Heart right ventricle (tissue), 16 donors: Measurements from ENCODE around the gene HIVEP3. TPM values are rescaled to one million over a fixed set of nuclear protein-coding genes. Genes with fewer than 3 reads are reported as not detected.

Experiments
- ATAC-seq, 8 donors: fragments of 200-7000 bp; cut with Tn5 transposase; one replicate each; pipeline ENCODE4 v1.9.1; 2020; ENCODE audit warnings: mild to moderate bottlenecking in 8 of 8, moderate library complexity in 8 of 8, moderate number of reproducible peaks in 1 of 8
- DNase-seq, 2 donors: peaks; one replicate each; pipeline ENCODE4 v3.0.0-alpha.2; 2020
- H3K27ac ChIP-seq, 10 donors: fragments of 200-600 bp; sonication (generic) in 2 of 10; one replicate each; pipeline versions ENCODE4 v1.5.0 to v1.8.0; 2020 to 2022; ENCODE audit warnings: mild to moderate bottlenecking in 3 of 10
- H3K27me3 ChIP-seq, 7 donors: fragments of 200-600 bp; one replicate each; pipeline ENCODE4 v1.8.0; 2021 to 2022; ENCODE audit warnings: mild to moderate bottlenecking in 2 of 7
- H3K36me3 ChIP-seq, 9 donors: fragments of 200-600 bp; sonication (generic) in 1 of 9; one replicate each; pipeline versions ENCODE4 v1.5.0 to v1.8.0; 2020 to 2022; ENCODE audit warnings: mild to moderate bottlenecking in 2 of 9
- H3K4me1 ChIP-seq, 9 donors: fragments of 200-600 bp; sonication (generic) in 1 of 9; one replicate each; pipeline versions ENCODE4 v1.5.0 to v1.8.0; 2020 to 2022; ENCODE audit warnings: mild to moderate bottlenecking in 4 of 9
- H3K4me3 ChIP-seq, 10 donors: fragments of 200-600 bp; sonication (generic) in 2 of 10; one replicate each; pipeline versions ENCODE4 v1.5.0 to v1.8.0; 2020 to 2022; ENCODE audit warnings: mild to moderate bottlenecking in 7 of 10, moderate library complexity in 2 of 10
- H3K9me3 ChIP-seq, 11 donors: fragments of 200-600 bp in 10 of 11; sonication (generic) in 2 of 11; one replicate each; pipeline versions ENCODE4 v1.5.0 to v1.8.0; 2013 to 2022; ENCODE audit warnings: mild to moderate bottlenecking in 2 of 11, control low read depth in 1 of 11, moderate library complexity in 1 of 11
- WGBS, 2 donors: extraction: QIAGEN DNeasy Blood & Tissue Kit; methylation state at CpG; one replicate each; pipeline ENCODE4 v1.1.7; 2013; ENCODE audit warnings: inconsistent platforms in 1 of 2; 5-methylcytosine and 5-hydroxymethylcytosine counted together
- intact Hi-C, 10 donors: fragments of 100-400 bp; cut with DNase I; formaldehyde crosslinking; loops; one replicate each; pipeline versions ENCODE4 v1.11.1 to v1.14.2; 2022
- polyA plus RNA-seq, 2 donors: library from polyadenylated mRNA; stranded (reverse); fragments of 200-250 nt; gene quantifications; one replicate each; pipeline ENCODE4 v1.2.3, GENCODE V29; 2013
- total RNA-seq, 10 donors: library from RNA; stranded (reverse); fragmentation: NEBNext Ultra II Directional in 3 of 10; extraction: Animal tissue kit (Norgen Biotek cat#: 25700) in 3 of 10; gene quantifications; one replicate each; pipeline versions ENCODE4 v1.2.1 to v1.2.4, GENCODE V29; 2021 to 2023
- TF ChIP-seq, protein P1 (sequence below), 9 donors: fragments of 200-600 bp; sonication (generic) in 2 of 9; IDR thresholded peaks; one replicate each; pipeline versions ENCODE4 v1.5.0 to v1.8.0; 2021 to 2022; ENCODE audit warnings: antibody characterized with exemption in 9 of 9, mild to moderate bottlenecking in 5 of 9, moderate library complexity in 1 of 9
- donor health status: Arrhythmogenic right ventricular cardiomyopathy.
- donor health status: ischemic (EF 13 %, LVEDD 7.1; RV severe dilation, severe dysfunction).
- donor health status: healthy with polysubstance abuse.
- donor health status: DM: no; HTN: yes; CAD: no.
- donor health status: DM: no; HTN: no; CAD: no.
- donor health status: ischemic (EF 25% LVEDD 6.9; RV normal size, moderate dysfunction).
- donor health status: ischemic (EF 25% LVEDD 5.7; RV mildly dilated, moderate dysfunction).
- donor health status: healthy.
- donor health status: DM: yes; HTN: yes; CAD: no.
- donor health status: Ischemic cardiomyopathy.
- donor health status: ischemic (EF 35%, LVEDD 5.7; RV mildly dilated, moderate dysfunction).
- donor health status: nonischemic (EF 11% LVEDD 7.7; RV severe dilation, severe dysfunction).
- donor health status: DM: yes; HTN: yes; CAD: no.
- donor health status: PGD.
- donor health status: ischemic (EF 29% LVEDD 5.4; RV normal size, mild dysfunction).
- donor health status: nonischemic (EF 23%, LVEDD 6.1; RV moderate dilation, normal function).

HIVEP3 gene
- total and polyA plus RNA-seq, 12 donors = 2.6 to 7.5 (median 5.2) TPM

DNA sequence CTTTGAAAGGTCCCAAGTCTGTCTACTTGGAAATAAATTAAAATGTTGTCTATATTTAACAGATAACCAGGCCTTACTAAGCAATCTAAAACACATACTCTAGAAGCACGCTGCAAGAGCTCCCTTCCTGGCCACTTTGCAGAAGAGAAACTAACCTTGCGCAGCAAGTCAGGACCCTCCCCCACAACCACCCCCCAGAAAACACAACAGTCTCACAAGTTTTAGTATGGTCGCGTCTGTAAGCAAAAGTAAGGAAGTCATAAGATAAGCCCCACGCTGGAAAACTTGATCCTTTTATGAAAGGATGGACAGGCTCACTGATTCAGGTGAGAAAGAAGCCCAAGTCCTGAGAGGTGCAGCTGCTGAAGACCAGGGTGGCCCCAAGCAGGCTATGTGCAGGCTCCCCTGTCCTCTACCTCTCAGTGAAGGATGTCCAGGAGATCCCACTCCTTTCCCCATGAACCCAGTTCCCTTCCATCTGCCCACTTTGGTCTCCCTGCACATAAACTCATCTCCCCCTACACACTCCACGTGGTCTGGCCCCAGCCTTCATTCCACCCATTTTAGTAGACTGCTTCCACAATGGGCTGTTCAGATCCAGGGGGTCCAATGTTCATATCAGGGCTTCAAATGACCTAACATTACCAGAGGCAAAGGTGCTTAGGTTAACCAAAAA lies 23.8 kb downstream of the HIVEP3 start:
- Histone ChIP-seq H3K4me1 (peaks cover 2 to 65% (median 36%) of the 10 kb centered on the region in 9 donors), H3K36me3 (no peaks in the 10 kb centered on the region), H3K4me3 (no peak overlapping the region), H3K27me3 (no peaks in the 10 kb centered on the region), H3K27ac (peak overlapping the region in 5 of 10 donors; percentile 2 to 61 (median 19)), H3K9me3 (no peaks in the 10 kb centered on the region)
- intact Hi-C loops = loop anchor here in 2 of 10 donors (5.0 to 10.0 kb wide), 2 partner anchors 80 to 83 kb away; no protein-coding TSS in a partner anchor
- WGBS, 2 donors = 79 to 82% methylated on average over 6 of the region's 6 CpGs
- TF ChIP-seq, protein P1, sequence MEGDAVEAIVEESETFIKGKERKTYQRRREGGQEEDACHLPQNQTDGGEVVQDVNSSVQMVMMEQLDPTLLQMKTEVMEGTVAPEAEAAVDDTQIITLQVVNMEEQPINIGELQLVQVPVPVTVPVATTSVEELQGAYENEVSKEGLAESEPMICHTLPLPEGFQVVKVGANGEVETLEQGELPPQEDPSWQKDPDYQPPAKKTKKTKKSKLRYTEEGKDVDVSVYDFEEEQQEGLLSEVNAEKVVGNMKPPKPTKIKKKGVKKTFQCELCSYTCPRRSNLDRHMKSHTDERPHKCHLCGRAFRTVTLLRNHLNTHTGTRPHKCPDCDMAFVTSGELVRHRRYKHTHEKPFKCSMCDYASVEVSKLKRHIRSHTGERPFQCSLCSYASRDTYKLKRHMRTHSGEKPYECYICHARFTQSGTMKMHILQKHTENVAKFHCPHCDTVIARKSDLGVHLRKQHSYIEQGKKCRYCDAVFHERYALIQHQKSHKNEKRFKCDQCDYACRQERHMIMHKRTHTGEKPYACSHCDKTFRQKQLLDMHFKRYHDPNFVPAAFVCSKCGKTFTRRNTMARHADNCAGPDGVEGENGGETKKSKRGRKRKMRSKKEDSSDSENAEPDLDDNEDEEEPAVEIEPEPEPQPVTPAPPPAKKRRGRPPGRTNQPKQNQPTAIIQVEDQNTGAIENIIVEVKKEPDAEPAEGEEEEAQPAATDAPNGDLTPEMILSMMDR (IDR thresholded peaks at IDR 0.05) = no peak
- ATAC-seq (no peak), DNase-seq (no peak)

DNA sequence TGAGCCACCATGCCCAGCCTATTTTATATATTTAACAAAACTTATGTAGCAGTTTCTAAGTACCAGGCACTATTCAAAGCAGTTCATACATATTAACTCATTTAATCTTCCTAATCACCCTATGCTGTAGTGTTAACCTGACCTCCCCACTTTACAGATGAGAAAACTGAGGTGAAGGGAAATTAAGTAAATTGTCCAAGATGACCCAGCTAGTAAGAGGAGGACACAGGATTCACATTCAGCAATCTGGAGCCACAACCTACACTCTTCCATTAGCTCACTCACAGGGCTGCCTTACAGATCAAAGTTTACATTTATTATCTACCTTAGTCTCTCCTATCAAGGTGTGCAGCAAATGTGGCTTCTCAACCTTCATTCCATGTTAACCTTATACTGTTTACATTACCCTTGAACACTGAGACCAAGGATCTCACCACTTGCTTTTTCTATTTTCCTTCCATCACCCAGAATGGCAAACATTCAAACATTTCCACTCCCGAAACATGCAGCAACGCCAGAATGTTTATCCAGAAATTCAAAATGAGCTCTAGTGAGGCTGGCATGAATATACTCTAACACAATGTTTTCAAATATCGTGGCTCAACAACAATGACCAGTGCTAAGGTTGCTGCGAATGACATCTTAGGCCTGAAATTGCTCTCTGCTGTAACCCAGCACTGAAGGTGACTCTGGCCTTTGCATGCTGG lies 24.5 kb downstream of the HIVEP3 start:
- ATAC-seq = no peak

DNA sequence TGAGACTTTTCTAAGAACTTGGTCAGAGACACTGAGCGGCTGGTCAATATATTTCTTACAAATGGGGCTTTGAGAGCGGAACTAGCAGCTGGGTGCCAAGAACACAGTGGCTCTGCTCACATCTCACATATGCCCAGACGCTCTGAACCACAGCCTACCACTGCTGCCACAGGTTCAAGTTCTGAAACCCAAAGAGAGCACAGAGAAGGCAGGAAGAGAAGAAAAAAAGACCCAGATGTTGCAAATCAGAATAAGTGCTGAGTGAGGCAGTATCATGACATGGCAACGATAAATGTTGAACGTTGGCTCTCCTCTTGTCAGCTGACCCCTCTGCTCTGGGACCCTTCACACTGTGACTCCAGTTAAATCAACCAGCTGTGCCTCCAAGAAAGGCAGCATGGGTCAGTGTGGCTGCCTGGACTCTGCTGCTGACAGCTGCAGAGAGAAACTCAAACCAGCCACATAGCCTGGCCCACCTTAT lies 26.4 kb downstream of the HIVEP3 start:
- Histone ChIP-seq H3K36me3 (no peaks in the 10 kb centered on the region), H3K9me3 (no peaks in the 10 kb centered on the region), H3K4me1 (peaks cover 2 to 45% (median 32%) of the 10 kb centered on the region in 9 donors), H3K27me3 (no peaks in the 10 kb centered on the region), H3K27ac (peak overlapping the region in 8 of 10 donors; percentile 2 to 88 (median 79)), H3K4me3 (peak overlapping the region in 2 of 10 donors; percentile 42 to 50)
- WGBS, 2 donors = 60 to 63% methylated on average over 5 of the region's 5 CpGs
- TF ChIP-seq, protein P1 (IDR thresholded peaks at IDR 0.05) = no peak
- no peak for ATAC-seq
- intact Hi-C loops = loop anchor here in 2 of 10 donors (5.0 to 10.0 kb wide), 2 partner anchors 78 to 80 kb away; no protein-coding TSS in a partner anchor
- DNase-seq = no peak

More for the DNA sequence above, 24.5 kb downstream of the HIVEP3 start:
- TF ChIP-seq, protein P1 (IDR thresholded peaks at IDR 0.05) = no peak
- DNase-seq = no peak
- Histone ChIP-seq H3K27ac (peak overlapping the region in 6 of 10 donors; percentile 2 to 61 (median 20)), H3K4me1 (peaks cover 2 to 58% (median 36%) of the 10 kb centered on the region in 9 donors), H3K9me3 (no peaks in the 10 kb centered on the region), H3K27me3 (no peaks in the 10 kb centered on the region), H3K36me3 (no peaks in the 10 kb centered on the region), H3K4me3 (no peak overlapping the region)
- intact Hi-C loops = loop anchor here in 2 of 10 donors (5.0 to 10.0 kb wide), 2 partner anchors 79 to 82 kb away; no protein-coding TSS in a partner anchor
- 49 to 57% methylated on average over 4 of the region's 4 CpGs for WGBS, 2 donors

DNA sequence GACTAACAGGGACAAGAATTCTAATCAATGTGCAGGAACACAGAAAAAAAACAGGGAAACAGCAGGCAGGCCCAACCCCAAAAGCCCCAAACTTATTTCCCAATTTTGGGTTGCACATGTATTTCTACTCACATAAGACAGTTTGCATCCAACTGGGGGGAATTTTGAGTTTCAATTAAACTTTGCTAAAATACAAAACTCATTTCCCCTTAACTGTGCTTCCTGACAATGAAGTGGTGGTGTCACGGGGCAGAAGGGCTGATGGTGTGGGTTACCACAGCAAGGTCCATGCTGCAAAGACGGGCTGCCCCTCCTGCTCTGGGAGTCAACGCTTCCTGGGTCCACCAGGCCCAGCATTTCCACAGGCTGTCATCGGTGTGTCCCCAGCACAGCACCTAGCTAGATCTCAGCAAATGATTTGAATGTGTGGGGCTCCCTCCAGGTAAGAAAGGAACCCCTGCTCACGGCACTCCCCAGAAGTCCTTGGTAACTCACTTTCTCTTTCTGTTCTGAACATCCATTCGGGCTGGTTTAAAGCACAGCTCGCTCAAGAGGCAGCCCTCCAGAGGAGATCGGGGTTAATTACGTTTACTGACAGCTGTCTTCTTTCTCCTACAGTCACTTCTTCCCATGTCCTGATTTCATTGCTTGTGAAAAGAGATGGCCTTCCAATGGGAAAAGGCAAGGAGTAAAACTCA lies 27.4 kb downstream of the HIVEP3 start:
- TF ChIP-seq, protein P1 (IDR thresholded peaks at IDR 0.05) = peak in 1 of 9 donors; percentile 26
- intact Hi-C loops = loop anchor here in 2 of 10 donors (5.0 to 10.0 kb wide), 2 partner anchors 77 to 79 kb away; no protein-coding TSS in a partner anchor
- DNase-seq = no peak

More for the DNA sequence above, 27.4 kb downstream of the HIVEP3 start:
- H3K9me3 ChIP-seq = no peaks in the 10 kb centered on the region
- WGBS, 2 donors = 30 to 36% methylated on average over 9 of the region's 9 CpGs
- H3K4me3 ChIP-seq = peak overlapping the region; percentile 12 to 50 (median 40)
- peak overlapping the region; percentile 56 to 88 (median 78) for H3K27ac ChIP-seq
- H3K4me1 ChIP-seq = peaks cover 2 to 45% (median 32%) of the 10 kb centered on the region in 9 donors
- H3K36me3 ChIP-seq = no peaks in the 10 kb centered on the region
- peak; percentile 53 to 77 (median 64) for ATAC-seq
- no peaks in the 10 kb centered on the region for H3K27me3 ChIP-seq
